Immature natural killer cell (primary cell): Measurements from ENCODE around the gene ZNF821. TPM values are rescaled to one million over a fixed set of nuclear protein-coding genes. Genes with fewer than 3 reads are reported as not detected.
"Not testable (repeated sequence)": the region's sequence is repeated elsewhere in the genome, so short reads cannot be mapped to it uniquely, and the experiment has no call there.

Experiments
- DNase-seq, 3 donors: peaks; one replicate each; pipeline ENCODE4 v3.0.0; 2022; ENCODE audit warnings: mixed read lengths in 1 of 3
- H3K27ac Mint-ChIP-seq, 6 donors: one replicate each; pipeline ENCODE4 v1.8.0; 2020; ENCODE audit warnings: mixed read lengths in 6 of 6, mild to moderate bottlenecking in 5 of 6, inconsistent platforms in 4 of 6, moderate library complexity in 3 of 6
- H3K27me3 Mint-ChIP-seq, 3 donors: one replicate each; pipeline ENCODE4 v1.8.0; 2020 to 2021; ENCODE audit warnings: low read depth in 3 of 3, mild to moderate bottlenecking in 3 of 3, mixed read lengths in 3 of 3, moderate library complexity in 3 of 3, inconsistent platforms in 1 of 3
- H3K36me3 Mint-ChIP-seq, 3 donors: one replicate each; pipeline ENCODE4 v1.8.0; 2020; ENCODE audit warnings: mixed read lengths in 3 of 3, inconsistent platforms in 2 of 3, mild to moderate bottlenecking in 2 of 3
- H3K4me1 Mint-ChIP-seq, 2 donors: one replicate each; pipeline ENCODE4 v1.8.0; 2020; ENCODE audit warnings: inconsistent platforms in 2 of 2, mild to moderate bottlenecking in 2 of 2, mixed read lengths in 2 of 2, moderate library complexity in 1 of 2
- H3K4me3 Mint-ChIP-seq, 5 donors: one replicate each; pipeline ENCODE4 v1.8.0; 2020; ENCODE audit warnings: mild to moderate bottlenecking in 5 of 5, mixed read lengths in 5 of 5, inconsistent platforms in 3 of 5, moderate library complexity in 3 of 5
- H3K9me3 Mint-ChIP-seq, 6 donors: one replicate each; pipeline ENCODE4 v1.8.0; 2020; ENCODE audit warnings: mild to moderate bottlenecking in 6 of 6, mixed read lengths in 6 of 6, inconsistent platforms in 4 of 6, moderate library complexity in 3 of 6
- polyA plus RNA-seq, 3 donors: library from polyadenylated mRNA; unstranded; fragments of 300-500 nt; fragmentation: Illumina TruSeq; gene quantifications; one replicate each; pipeline ENCODE4 v1.2.3, GENCODE V29; 2021

The ZNF821 gene
- polyA plus RNA-seq, 3 donors from 2014 or later = 9.3 to 12.6 (median 12.2) TPM

- H3K4me1 Mint-ChIP-seq = peaks cover 50 to 68% of the 10 kb centered on the region in 2 donors
- peaks cover 0 to 5% (median 0%) of the 10 kb centered on the region in 3 donors for H3K27me3 Mint-ChIP-seq
- no peak overlapping the region for H3K4me3 Mint-ChIP-seq
- H3K9me3 Mint-ChIP-seq = no peaks in the 10 kb centered on the region
- H3K36me3 Mint-ChIP-seq = peaks cover 27 to 62% (median 42%) of the 10 kb centered on the region in 3 donors
- H3K27ac Mint-ChIP-seq = peak overlapping the region in 2 of 6 donors; percentile 1 to 29
- no peak for DNase-seq
Observed at GRCh38 chr16:71917900-71918299, 33.9 kb upstream of the ZNF821 start.

GRCh38 chr16:71916397-71916920, 32.5 kb upstream of the ZNF821 start:
- Mint-ChIP-seq H3K27me3 (peaks cover 0 to 9% (median 0%) of the 10 kb centered on the region in 3 donors), H3K27ac (peak overlapping the region; percentile 5 to 79 (median 36)), H3K9me3 (no peaks in the 10 kb centered on the region), H3K4me1 (peaks cover 60 to 83% of the 10 kb centered on the region in 2 donors), H3K4me3 (peak overlapping the region in 1 of 5 donors; percentile 13), H3K36me3 (peaks cover 27 to 51% (median 36%) of the 10 kb centered on the region in 3 donors)
- no peak for DNase-seq

- H3K4me1 Mint-ChIP-seq = peaks cover 68 to 89% of the 10 kb centered on the region in 2 donors
- no peaks in the 10 kb centered on the region for H3K9me3 Mint-ChIP-seq
- peaks cover 19 to 40% (median 28%) of the 10 kb centered on the region in 3 donors for H3K36me3 Mint-ChIP-seq
- H3K4me3 Mint-ChIP-seq = peak overlapping the region; percentile 31 to 54 (median 44)
- H3K27ac Mint-ChIP-seq = peak overlapping the region; percentile 13 to 79 (median 78)
- H3K27me3 Mint-ChIP-seq = peaks cover 0 to 6% (median 0%) of the 10 kb centered on the region in 3 donors
- DNase-seq = no peak
Observed at GRCh38 chr16:71915350-71915749, 31.4 kb upstream of the ZNF821 start.

GRCh38 chr16:71914802-71915201, 30.8 kb upstream of the ZNF821 start:
- H3K27ac Mint-ChIP-seq = peak overlapping the region; percentile 12 to 79 (median 73)
- peaks cover 72 to 89% of the 10 kb centered on the region in 2 donors for H3K4me1 Mint-ChIP-seq
- DNase-seq = no peak
- H3K36me3 Mint-ChIP-seq = peaks cover 13 to 34% (median 22%) of the 10 kb centered on the region in 3 donors
- H3K4me3 Mint-ChIP-seq = peak overlapping the region; percentile 31 to 59 (median 54)
- H3K9me3 Mint-ChIP-seq = no peaks in the 10 kb centered on the region
- H3K27me3 Mint-ChIP-seq = peaks cover 0 to 6% (median 0%) of the 10 kb centered on the region in 3 donors

DNA sequence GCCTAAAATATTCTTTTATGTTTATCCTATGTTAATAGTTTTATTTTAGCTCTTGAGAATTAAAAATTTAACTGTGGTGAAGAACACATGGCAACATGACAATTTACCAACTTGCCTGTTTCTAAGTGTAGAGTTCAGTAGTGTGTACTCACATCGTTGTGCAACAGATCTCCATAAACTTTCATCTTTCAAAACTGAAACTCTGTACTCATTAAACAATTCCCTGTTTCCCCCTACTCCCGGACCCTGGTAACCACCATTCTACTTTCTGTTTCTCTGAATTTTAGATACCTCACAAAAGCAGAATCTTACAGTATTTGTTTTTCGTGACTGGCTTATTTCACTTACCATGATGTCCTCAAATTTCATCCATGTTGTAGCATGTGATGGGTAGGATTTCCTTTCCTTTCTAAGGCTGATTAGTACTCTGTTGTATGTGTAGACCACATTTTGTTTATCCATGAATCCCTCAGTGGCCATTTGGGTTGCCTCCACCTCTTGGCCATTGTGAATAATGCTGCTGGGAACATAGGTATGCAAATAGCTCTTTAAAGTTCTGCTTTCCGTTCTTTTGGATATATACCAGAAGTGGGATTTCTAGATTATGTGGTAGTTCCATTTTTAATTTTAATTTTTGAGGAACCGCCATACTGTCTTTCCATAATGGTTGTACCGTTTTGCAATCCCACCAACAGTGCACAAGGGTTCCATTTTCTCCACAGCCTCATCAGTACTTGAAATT, 28.7 kb upstream of the ZNF821 start:
- Mint-ChIP-seq H3K27ac (peak overlapping the region in 4 of 6 donors; percentile 3 to 73 (median 24)), H3K27me3 (peaks cover 0 to 8% (median 0%) of the 10 kb centered on the region in 3 donors), H3K36me3 (peaks cover 3 to 16% (median 6%) of the 10 kb centered on the region in 3 donors), H3K4me3 (peak overlapping the region in 3 of 5 donors; percentile 3 to 25 (median 6)), H3K4me1 (peaks cover 86 to 95% of the 10 kb centered on the region in 2 donors), H3K9me3 (no peaks in the 10 kb centered on the region)
- DNase-seq = no peak

DNA sequence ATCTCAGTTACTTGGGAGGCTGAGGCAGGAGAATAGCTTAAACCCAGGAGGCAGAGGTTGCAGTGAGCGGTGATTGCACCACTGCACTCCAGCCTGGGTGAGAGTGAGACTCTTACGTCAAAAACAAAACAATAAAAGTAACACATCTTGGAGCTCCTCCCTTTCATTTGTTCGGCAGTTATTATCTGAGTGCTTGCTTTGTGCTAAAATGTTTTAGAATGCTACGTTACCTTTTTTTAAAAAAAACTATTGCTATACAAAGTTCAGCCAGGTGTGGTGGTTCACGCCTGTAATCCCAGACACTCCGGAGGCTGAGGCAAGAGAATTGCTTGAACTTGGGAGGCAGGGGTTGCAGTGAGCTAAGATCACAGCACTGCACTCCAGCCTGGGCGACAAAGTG, 27.1 kb upstream of the ZNF821 start:
- Mint-ChIP-seq H3K36me3 (peaks cover 0 to 2% (median 2%) of the 10 kb centered on the region in 3 donors), H3K4me1 (peaks cover 88 to 94% of the 10 kb centered on the region in 2 donors), H3K27ac (peak overlapping the region in 4 of 6 donors; percentile 4 to 55 (median 26)), H3K4me3 (peak overlapping the region in 2 of 5 donors; percentile 7 to 35), H3K9me3 (no peaks in the 10 kb centered on the region), H3K27me3 (peaks cover 0 to 8% (median 0%) of the 10 kb centered on the region in 3 donors)
- no peak for DNase-seq

- H3K9me3 Mint-ChIP-seq, H3K27me3 Mint-ChIP-seq, H3K36me3 Mint-ChIP-seq, DNase-seq: not testable (repeated sequence)
- peaks cover 89 to 97% of the 10 kb centered on the region in 2 donors for H3K4me1 Mint-ChIP-seq
- H3K4me3 Mint-ChIP-seq = peak overlapping the region; percentile 30 to 81 (median 73)
- peak overlapping the region; percentile 42 to 90 (median 74) for H3K27ac Mint-ChIP-seq
Observed at GRCh38 chr16:71905765-71906164, 21.8 kb upstream of the ZNF821 start.

DNA sequence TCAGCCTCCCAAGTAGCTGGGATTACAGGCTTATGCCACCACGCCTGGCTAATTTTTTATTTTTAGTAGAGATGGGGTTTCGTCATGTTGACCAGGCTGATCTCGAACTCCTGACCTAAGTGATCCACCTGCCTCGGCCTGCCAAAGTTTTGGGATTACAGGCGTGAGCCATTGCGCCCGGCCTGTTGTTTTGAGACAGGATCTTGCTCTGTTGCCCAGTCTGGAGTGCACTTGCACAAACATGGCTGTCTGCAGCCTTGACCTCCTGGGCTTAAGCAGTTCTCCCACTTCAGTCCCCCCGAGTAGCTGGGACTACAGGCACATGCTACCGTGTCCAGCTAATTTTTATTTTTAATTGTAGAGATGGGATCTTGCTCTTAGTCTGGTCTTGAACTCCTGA, 20.3 kb upstream of the ZNF821 start:
- no peaks in the 10 kb centered on the region for H3K36me3 Mint-ChIP-seq
- no peak for DNase-seq
- peak overlapping the region in 4 of 6 donors; percentile 8 to 64 (median 46) for H3K27ac Mint-ChIP-seq
- peaks cover 89 to 96% of the 10 kb centered on the region in 2 donors for H3K4me1 Mint-ChIP-seq
- peak overlapping the region in 3 of 5 donors; percentile 6 to 40 (median 15) for H3K4me3 Mint-ChIP-seq
- peaks cover 0 to 4% (median 0%) of the 10 kb centered on the region in 3 donors for H3K27me3 Mint-ChIP-seq
- H3K9me3 Mint-ChIP-seq = no peaks in the 10 kb centered on the region

- no peaks in the 10 kb centered on the region for H3K36me3 Mint-ChIP-seq
- H3K27me3 Mint-ChIP-seq = peaks cover 0 to 4% (median 0%) of the 10 kb centered on the region in 3 donors
- peak overlapping the region in 3 of 5 donors; percentile 22 to 63 (median 26) for H3K4me3 Mint-ChIP-seq
- H3K27ac Mint-ChIP-seq = peak overlapping the region in 5 of 6 donors; percentile 8 to 64 (median 44)
- no peaks in the 10 kb centered on the region for H3K9me3 Mint-ChIP-seq
- peaks cover 87 to 96% of the 10 kb centered on the region in 2 donors for H3K4me1 Mint-ChIP-seq
- DNase-seq = no peak
Observed at GRCh38 chr16:71903608-71904007, 19.6 kb upstream of the ZNF821 start.

DNA sequence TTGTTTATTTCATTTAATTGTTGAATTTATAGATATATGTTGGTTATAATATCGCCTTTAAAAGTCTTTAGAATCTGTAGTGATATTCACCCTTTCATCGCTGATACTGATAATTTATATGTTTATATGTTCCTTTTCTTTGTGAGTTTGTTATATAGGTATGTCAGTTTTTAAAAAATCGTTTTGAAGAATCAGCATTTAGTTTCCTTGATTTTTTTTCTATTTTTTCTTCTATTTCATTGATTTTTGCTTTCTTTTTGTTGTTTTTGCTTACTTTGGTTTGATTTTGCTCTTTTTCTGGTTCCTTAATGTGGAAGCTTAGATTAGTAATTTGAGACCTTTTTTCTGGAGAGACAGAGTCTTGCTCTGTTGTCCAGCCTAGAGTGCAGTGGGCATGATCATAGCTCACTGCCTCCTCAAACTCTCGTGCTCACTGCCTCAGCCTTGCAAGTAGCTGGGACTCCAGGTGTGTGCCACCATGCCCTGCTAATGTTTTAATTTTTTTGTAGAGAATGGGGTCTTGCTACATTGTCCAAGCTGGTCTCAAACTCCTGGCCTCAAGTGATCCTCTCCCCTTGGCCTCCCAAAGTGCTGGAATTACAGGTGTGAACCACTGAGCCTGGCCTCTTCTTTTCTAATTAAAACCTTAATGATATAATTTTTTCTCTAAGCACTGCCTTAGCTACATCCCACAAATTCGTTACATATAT, 18.8 kb upstream of the ZNF821 start:
- Mint-ChIP-seq H3K4me3 (peak overlapping the region in 4 of 5 donors; percentile 35 to 63 (median 40)), H3K27me3 (peaks cover 0 to 2% (median 0%) of the 10 kb centered on the region in 3 donors), H3K27ac (peak overlapping the region in 5 of 6 donors; percentile 26 to 71 (median 50)), H3K36me3 (no peaks in the 10 kb centered on the region), H3K4me1 (peaks cover 79 to 88% of the 10 kb centered on the region in 2 donors), H3K9me3 (no peaks in the 10 kb centered on the region)
- no peak for DNase-seq

DNA sequence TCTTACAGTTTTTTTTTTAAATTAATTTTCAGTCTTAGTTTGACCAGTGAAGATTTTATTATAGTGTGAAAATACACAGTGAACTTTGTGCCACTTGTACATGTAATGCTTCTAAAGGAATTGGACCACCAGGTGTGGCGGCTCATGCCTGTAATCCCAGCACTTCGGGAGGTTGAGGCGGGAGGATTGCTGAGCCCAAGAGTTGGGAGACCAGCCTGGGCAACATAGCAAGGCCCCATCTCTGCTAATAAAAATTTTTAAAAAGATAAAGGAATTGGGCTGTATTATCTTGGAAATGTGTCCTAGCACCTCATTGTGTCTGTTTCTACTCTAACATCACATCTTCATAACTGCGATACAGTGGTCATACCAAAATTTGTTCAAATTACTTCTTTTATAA, 15.2 kb upstream of the ZNF821 start:
- Mint-ChIP-seq H3K9me3 (no peaks in the 10 kb centered on the region), H3K27me3 (peaks cover 9 to 19% (median 17%) of the 10 kb centered on the region in 3 donors), H3K27ac (peak overlapping the region in 3 of 6 donors; percentile 32 to 53 (median 48)), H3K4me3 (peak overlapping the region in 4 of 5 donors; percentile 24 to 46 (median 42)), H3K36me3 (no peaks in the 10 kb centered on the region), H3K4me1 (peaks cover 66 to 77% of the 10 kb centered on the region in 2 donors)
- no peak for DNase-seq

- Mint-ChIP-seq H3K4me1 (peaks cover 48 to 58% of the 10 kb centered on the region in 2 donors), H3K36me3 (no peaks in the 10 kb centered on the region), H3K27ac (peak overlapping the region; percentile 51 to 97 (median 80)), H3K4me3 (peak overlapping the region; percentile 95 to 98 (median 97)), H3K27me3 (peaks cover 9 to 20% (median 17%) of the 10 kb centered on the region in 3 donors), H3K9me3 (no peaks in the 10 kb centered on the region)
- DNase-seq = no peak
Observed at GRCh38 chr16:71896764-71897368, 12.9 kb upstream of the ZNF821 start.
